ENCODE data around the gene TEX35.

DNA sequence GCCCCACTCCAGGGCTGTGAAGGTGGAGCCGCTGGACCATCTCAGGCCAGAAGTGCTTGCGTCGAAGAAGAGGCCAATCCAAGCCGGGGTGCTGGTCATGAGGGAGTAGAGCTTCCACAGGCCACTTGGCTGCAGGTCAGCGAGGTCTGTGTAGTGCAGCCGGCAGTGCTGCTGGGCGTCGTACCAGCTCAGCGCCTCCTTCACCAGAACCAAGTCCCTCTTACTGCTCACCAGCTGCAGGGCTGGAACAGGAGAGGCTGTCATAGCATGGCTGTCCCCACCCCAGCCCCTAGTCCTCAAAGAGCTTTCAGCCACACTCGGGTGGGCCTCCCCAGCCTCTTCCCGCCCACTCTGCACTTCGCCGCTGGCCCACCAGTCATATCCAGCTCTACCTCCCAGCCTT, 18.3 kb upstream of the TEX35 start:
- TF ChIP-seq, protein P1, sequence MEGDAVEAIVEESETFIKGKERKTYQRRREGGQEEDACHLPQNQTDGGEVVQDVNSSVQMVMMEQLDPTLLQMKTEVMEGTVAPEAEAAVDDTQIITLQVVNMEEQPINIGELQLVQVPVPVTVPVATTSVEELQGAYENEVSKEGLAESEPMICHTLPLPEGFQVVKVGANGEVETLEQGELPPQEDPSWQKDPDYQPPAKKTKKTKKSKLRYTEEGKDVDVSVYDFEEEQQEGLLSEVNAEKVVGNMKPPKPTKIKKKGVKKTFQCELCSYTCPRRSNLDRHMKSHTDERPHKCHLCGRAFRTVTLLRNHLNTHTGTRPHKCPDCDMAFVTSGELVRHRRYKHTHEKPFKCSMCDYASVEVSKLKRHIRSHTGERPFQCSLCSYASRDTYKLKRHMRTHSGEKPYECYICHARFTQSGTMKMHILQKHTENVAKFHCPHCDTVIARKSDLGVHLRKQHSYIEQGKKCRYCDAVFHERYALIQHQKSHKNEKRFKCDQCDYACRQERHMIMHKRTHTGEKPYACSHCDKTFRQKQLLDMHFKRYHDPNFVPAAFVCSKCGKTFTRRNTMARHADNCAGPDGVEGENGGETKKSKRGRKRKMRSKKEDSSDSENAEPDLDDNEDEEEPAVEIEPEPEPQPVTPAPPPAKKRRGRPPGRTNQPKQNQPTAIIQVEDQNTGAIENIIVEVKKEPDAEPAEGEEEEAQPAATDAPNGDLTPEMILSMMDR (conservative IDR thresholded peaks at IDR 0.05; ENCODE audit: low read depth, low read length) = no peak
- TF ChIP-seq EZH2 (IDR thresholded peaks at IDR 0.05; ENCODE audit: low read length, unreplicated experiment) = no peak
- TF ChIP-seq EZH2phosphoT487 (IDR thresholded peaks at IDR 0.05; ENCODE audit: borderline replicate concordance, low read length) = no peak

All from PC-3 (cell line).